Measurements from ENCODE around the gene TACC3.
A peak's percentile ranks its signal among the peaks of the same experiment; 100 is the strongest.
"Not testable (repeated sequence)": the region's sequence is repeated elsewhere in the genome, so short reads cannot be mapped to it uniquely, and the experiment has no call there.

Gene TACC3

DNA sequence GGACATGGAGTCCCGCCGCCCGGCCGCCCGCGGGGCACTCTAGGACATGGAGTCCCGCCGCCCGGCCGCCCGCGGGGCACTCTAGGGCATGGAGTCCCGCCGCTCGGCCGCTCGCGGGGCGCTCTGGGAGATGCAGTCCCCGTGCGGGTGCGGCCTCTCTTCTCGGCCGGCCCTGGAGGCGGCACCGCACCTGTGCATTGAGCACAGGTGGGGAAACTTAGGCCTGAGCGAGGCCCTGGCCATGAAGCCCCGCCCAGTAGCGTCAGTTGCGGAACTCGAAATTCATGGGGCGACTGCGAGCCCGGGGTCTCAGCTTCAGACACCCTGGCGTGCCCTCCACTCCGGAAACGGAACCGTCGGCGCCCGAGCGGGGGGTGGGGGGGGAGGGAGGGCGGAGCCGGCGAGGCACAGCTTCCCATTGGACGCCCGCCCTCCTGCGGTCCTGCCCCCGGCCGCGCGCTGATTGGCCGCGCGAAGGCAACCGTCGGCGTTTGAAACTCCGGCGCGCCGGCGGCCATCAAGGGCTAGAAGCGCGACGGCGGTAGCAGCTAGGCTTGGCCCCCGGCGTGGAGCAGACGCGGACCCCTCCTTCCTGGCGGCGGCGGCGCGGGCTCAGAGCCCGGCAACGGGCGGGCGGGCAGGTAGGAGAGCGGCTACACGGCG is at the start of gene TACC3, which contains the start of gene TMEM129:
Gene TACC3 (plus strand): TSS at position 519 of the 663 bp plus-strand sequence. CDS start 1,901 bp downstream, outside the sequence.
Gene TMEM129 (minus strand): TSS at position 321 of the 663 bp plus-strand sequence. CDS start 486 bp downstream, outside the sequence.
- peak; percentile 93 for DNase-seq

DNA sequence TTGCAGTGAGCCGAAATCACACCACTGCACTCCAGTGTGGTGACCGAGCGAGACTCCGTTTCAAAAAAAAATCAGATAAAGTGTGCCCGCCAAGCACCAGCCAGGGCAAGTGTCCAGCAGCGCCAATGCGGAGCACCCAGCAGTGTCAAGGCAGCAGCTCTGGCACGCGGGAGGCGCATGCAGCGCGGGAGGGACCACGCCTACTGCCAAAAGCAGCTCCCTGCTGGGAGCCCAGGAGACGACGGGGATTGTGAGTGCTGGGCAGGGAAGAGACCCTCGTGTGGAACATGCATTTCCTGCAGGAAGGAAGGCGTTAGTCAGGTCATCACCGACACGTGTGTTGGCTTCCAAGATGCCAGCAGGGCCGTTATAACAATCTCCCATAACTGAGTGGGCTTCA is 47.6 kb upstream of the TACC3 start:
- no peak for DNase-seq

DNA sequence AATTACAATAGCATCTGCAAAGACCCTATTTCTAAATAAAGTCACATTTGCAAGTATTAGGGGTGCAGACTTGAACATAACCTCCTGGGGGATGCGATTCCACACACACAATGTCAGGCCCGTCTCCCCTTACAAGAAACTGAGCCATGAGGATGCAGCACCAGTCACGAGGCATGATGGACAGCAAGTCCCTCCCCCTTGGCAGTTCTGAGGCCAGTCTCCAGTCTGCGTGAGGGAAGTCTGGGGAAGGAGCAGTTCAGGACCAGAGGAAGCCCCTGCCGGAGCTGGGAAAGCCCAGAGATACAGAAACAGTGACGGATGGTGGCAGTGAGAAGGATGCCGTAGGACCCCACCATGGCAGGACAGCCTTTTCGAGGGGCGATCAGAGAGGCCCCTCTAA is 46.6 kb upstream of the TACC3 start:
- DNase-seq, result no peak

DNA sequence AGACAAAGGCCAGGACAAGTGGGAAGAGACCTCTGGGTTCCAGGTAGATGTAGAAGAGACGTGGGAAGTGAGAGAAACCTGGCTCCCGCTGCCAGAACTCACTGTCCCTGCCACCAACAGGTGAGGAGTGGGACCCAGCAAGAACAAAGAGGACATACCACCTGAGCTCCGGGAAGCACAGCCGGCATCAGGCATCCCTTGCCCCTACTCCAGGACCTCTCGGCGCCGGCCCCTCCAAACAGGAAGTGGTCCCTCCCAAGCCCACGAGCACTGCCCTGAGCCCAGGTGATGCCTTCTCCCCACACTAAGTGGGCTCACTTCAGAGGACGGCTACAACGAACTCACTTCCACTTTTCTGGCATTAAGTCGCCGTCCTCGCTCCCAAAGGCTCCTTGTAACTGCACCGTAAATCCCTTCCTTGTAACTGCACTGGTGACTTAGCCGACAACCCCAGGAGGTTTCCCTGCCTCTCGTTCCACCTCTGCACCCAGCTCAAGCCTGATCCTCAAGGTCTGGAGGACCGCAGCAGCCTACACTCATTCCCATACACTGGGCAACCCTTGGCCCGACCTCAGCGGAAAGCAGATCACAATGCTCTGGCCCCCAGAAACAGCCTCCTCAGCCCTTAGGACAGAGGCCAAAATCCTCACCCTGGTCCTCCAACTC is 46.1 kb upstream of the TACC3 start:
- no peak for DNase-seq

DNA sequence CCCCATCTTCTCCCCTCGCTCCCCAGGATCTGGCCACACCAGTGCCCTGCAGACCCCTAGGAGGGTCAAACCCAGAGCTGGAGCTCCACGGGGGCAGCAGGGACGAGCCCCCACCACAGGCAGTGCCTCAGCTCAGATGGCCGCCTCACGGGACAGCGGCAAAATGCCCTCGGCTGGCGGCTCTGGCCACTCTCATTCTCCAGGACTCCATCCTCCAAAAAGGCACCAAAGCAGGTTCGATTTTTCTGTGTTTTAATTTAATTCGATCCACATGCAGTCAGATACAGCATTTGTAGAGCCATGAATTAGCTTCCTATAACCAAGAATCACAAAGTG is 45.6 kb upstream of the TACC3 start:
- no peak for DNase-seq

- no peak for DNase-seq
These were observed 44.5 kb upstream of the TACC3 start for GRCh38 chr4:1676605-1677525.

DNA sequence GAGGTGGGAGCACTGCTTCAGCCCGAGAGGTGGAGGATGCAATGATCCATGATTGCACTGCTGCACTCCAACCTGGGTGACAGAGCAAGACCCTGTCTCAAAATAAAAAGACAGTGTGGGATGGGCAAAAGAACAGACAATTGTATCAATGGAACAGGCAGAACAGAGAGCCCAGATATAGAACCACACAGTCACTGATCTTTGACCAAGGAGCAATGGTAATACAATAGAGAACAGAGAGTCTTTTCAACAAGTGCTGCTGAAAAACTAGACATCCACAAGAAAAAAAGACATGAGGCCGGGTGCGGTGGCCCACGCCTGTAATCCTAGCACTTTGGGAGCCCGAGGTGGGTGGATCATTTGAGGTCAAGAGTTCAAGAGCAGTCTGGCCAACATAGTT is 43.1 kb upstream of the TACC3 start:
- no peak for DNase-seq

GRCh38 chr4:1682860-1683259 is 38.5 kb upstream of the TACC3 start:
- DNase-seq, result no peak

- peak; percentile 89 for DNase-seq
These were observed 38.0 kb upstream of the TACC3 start for GRCh38 chr4:1683261-1683735.

DNA sequence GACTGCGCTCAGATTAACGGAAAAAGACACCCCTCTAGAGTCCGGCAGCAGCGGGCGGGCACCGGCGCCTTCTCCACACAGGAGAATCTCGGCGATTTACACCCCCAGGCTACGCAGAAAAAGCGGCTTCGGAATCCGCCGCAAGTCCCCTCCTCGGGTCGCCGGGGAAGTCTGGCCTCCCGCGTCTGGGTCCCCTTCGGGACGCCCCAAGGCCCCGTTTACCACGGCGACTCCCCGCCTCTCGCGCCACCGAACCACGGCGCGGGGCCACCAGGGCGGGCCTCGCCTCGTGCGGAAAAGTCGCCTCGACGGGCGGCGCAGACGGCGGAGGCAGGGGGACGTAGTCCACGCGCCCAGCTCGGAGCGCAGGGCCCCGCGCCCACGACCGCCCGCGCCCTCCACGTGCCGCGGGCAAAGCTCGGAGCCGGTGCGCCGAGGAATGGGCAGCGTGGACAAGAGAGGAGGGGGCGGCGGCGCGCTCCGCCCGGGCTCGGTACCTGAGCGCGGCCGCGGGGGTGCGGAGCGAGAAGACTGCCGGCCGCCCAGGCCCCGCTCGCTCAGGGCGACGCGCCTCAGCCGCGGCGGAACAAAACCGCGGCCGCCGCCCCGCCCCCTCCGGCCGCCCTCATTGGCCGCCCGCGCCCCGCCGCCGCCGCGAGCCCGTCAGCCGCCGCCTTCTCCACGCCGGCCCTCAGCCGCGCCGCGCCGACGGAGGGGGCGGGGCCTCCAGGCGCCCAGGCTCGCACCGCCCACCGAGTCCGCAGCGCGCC is 37.4 kb upstream of the TACC3 start, which contains the start of gene FAM53A:
Gene FAM53A (minus strand): TSS at position 578 of the 770 bp plus-strand sequence. CDS start 15,572 bp downstream, outside the sequence.
- peak; percentile 87 for DNase-seq

DNA sequence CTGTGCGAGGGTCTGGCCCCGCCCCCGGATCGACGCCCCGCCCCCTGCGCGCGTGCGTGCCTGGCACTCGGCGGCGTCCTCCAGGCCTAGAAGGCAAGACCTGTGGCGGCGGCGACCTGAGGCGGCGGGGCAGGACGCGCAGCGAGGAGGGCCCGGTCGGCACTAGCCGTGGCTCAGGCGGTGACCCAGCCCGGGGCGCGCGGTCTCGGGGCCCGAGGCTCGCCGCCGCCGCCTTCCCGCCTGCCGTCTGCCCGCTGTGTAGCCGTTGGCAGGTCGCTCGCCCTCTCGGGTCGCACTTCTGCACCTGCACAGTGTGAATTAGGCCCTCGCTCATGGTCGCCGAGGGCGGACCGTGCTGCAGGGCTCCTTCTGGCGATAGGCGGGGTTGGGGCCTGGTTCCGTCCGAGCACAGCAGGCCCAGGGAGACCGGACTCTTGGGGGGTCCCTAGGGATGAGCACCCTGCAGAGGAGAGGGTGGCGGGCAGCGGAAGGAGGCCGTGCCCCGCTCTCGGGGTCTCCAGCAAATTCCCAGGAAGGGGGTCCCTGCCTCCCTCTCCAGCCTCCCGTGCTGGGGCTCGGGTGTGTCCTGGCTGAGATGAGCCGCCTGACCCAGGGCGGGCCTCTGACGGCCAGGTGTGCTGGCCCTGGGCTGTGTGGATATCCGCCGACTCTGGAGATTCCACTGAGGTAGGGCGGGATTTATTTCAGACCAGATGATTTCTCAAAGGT is 36.7 kb upstream of the TACC3 start:
- no peak for DNase-seq

DNA sequence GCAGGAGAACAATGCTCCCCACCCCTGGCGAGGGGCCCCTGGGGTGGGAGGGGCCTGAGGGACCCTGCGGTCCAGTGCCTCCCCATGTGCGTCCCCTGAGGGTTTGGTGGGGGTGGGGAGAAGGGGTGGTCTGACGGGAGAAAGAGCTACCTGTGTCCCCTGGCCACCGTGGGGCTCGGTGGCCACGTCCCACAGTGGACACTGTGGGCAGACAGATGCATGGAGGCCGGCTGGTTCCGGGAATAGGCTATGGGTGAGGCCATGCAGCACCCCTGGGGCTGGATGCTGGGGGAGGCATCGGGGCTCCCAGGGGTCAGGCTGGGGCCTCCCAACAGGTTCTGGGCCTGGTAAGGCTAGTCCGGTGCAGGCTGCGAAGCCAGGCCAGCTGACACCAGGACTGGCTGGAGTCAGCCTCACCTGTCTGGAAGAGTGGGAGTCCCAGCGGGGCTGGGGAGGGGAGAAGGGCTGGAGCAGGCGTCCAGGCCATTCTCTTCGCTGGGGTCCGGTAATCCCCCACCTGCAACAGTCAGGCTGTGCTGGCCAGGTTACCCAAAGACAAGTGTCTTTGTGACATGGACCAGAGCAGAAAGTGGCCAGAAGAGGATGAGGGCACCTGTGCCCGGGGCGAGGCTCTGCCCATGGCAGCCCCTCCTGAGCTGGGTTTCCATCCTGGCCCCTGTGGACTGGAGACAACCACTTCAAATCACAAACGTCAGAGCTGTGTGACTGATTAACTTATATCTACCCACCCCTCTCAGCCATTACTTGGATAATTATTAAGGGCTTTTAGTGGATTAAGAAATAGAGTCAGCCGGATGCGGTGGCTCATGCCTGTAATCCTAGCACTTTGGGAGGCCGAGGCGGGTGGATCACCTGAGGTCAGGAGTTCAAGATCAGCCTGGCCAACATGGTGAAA is 35.8 kb upstream of the TACC3 start:
- DNase-seq, result no peak

- no peak for DNase-seq
These were observed 34.8 kb upstream of the TACC3 start for GRCh38 chr4:1686440-1687036.

DNA sequence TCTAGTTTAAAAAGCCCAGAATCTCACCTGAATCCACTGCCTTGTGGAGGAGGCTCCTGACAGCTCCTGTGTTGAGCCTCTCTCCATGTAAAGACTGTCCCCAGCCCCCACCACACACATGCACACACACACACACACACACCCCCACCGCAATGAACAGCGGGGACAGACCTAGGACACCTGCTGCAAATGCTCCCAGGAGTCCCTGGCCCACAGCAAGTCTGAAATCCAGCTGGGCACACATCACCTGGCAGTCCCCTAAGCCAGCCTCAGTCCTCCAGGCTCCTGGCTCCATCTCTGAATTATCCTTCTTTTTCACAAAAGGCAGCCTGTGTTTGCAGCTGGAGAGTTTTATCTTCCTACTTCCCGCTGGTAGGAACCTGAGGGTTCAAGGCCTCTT is 30.6 kb upstream of the TACC3 start:
- no peak for DNase-seq

DNA sequence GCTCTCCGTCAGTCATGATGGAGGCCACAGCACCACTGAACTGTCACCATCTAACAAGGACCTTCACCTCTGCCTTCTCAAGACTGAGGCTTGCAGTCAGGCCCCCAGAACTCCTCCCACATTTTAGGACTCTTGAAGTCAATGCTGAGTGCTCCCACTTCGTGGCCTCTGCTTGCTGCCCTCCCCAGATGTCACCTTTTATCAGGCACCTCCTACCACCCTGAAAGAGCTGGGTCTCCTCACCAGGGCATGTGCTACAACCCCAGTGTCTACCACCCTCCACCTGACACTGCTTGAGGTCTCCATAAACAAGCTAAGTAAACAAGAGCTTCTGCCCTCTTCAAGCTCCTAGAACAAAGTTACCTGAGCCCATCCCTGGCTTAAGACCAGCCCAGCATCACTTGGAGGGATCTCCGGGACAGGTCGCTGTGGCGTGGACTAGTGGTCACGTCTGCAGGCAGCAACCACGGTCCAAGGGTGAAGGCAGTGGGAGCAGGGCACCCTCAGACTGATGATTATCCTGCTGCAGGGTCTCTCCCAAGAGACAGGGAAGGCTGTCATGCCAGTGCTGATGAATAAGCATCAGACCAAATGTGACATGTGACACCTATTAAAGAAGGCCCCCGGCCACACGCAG is 29.5 kb upstream of the TACC3 start:
- DNase-seq, result no peak

- DNase-seq, result peak; percentile 68
These were observed 28.0 kb upstream of the TACC3 start for GRCh38 chr4:1693131-1693896.

- no peak for DNase-seq
These were observed 25.4 kb upstream of the TACC3 start for GRCh38 chr4:1695913-1696312.

DNA sequence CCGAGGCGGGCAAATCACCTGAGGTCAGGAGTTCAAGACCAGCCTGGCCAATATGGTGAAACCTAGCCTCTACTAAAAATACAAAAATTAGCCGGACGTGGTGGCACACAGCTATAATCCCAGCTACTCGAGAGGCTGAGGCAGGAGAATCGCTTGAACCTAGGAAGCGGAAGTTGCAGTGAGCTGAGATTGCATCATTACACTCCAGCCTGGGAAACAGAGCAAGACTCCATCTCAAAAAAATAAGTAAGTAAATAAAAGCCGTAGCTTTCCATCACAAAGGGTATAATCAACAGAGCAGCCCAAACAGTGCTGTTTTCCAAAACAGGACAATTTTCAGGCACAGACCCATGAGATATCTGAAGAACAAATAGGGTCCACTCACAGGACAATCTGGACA is 19.6 kb upstream of the TACC3 start:
- not testable (repeated sequence) for DNase-seq

DNA sequence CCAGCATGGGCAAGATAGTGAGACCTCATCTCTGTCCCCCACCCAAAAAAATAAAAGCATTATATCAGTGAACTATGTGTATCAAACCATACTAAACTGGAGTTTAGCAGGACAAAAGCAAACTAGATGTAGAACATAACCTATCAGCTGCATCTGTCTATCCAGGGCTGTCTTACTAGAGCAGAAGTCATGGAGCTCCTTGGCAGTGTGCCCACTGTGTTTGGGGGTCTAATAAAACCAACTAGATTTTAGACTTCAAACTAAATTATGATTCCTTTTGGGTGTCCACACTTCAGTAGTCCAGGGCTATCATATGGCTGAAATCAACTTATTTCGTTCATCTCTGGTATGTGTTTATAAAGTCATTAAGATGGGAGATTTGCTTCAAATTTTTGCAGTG is 17.5 kb upstream of the TACC3 start:
- no peak for DNase-seq
